Measurements from ENCODE around the gene EGLN1. TPM values are rescaled to one million over a fixed set of nuclear protein-coding genes. Genes with fewer than 3 reads are reported as not detected.
"Not testable (repeated sequence)": the region's sequence is repeated elsewhere in the genome, so short reads cannot be mapped to it uniquely, and the experiment has no call there.

EGLN1 gene
- total and polyA plus RNA-seq, 8 donors: 19.4 to 54.6 (median 40.5) TPM

- Histone ChIP-seq H3K27ac (no peak overlapping the region), H3K36me3 (no peaks in the 10 kb centered on the region), H3K9me3 (peaks cover 0 to 3% of the 10 kb centered on the region in 2 donors), H3K27me3 (peaks cover 0 to 20% of the 10 kb centered on the region in 2 donors), H3K4me3 (no peak overlapping the region), H3K4me1 (no peaks in the 10 kb centered on the region)
- DNase-seq (no peak), ATAC-seq (no peak)
- TF ChIP-seq CTCF (IDR thresholded peaks at IDR 0.05): no peak
- intact Hi-C loops (cut with DNase I): no loop called here
These were observed 21.3 kb upstream of the EGLN1 start for GRCh38 chr1:231443363-231443762.

DNA sequence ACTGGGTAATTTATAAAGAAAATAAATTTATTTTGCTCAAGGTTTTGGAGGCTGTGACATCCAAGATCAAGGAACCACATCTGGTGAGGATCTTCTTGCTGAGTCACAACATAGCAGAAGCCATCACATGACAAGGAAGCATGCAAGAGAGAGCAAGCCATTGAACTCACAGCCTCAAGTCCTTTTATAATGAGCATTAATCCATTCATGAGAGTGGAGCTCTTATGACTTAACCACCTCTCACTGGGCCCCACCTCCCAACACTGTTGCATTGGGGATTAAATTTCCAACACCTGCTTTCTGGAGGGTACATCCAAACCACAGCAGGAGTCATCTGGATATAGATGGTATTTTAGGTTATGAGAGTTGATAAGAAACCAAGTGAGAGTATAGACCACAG is 20.6 kb upstream of the EGLN1 start:
- TF ChIP-seq CTCF (IDR thresholded peaks at IDR 0.05): no peak
- Histone ChIP-seq H3K27ac (no peak overlapping the region), H3K36me3 (no peaks in the 10 kb centered on the region), H3K4me3 (no peak overlapping the region), H3K9me3 (peaks cover 0 to 3% of the 10 kb centered on the region in 2 donors), H3K4me1 (no peaks in the 10 kb centered on the region), H3K27me3 (peaks cover 0 to 20% of the 10 kb centered on the region in 2 donors)
- no peak for DNase-seq
- no peak for ATAC-seq
- intact Hi-C loops (cut with DNase I): no loop called here

DNA sequence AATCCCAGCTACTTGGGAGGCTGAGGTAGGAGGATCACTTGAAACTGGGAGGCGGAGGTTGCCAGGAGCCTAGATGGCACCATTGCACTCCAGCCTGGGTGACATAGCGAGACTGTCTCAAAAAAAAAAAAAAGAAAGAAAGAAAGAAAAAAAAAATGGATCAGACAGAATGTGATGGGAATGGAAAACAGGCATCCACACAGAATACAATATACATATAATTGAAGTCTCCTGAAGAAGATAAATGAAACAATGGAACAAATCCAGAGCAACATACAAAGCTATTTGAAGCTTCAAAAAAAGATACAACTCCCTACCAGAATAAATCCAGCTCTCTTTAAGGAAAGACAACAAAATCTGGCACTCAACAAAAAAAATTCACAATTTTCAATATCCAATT is 10.9 kb upstream of the EGLN1 start:
- H3K4me1 ChIP-seq: no peaks in the 10 kb centered on the region
- H3K27ac ChIP-seq: no peak overlapping the region
- H3K36me3 ChIP-seq: no peaks in the 10 kb centered on the region
- DNase-seq (no peak), ATAC-seq (no peak)
- H3K9me3 ChIP-seq: no peaks in the 10 kb centered on the region
- intact Hi-C loops (cut with DNase I): no loop called here
- no peak overlapping the region for H3K4me3 ChIP-seq
- TF ChIP-seq CTCF (IDR thresholded peaks at IDR 0.05): no peak
- peaks cover 0 to 5% of the 10 kb centered on the region in 2 donors for H3K27me3 ChIP-seq

DNA sequence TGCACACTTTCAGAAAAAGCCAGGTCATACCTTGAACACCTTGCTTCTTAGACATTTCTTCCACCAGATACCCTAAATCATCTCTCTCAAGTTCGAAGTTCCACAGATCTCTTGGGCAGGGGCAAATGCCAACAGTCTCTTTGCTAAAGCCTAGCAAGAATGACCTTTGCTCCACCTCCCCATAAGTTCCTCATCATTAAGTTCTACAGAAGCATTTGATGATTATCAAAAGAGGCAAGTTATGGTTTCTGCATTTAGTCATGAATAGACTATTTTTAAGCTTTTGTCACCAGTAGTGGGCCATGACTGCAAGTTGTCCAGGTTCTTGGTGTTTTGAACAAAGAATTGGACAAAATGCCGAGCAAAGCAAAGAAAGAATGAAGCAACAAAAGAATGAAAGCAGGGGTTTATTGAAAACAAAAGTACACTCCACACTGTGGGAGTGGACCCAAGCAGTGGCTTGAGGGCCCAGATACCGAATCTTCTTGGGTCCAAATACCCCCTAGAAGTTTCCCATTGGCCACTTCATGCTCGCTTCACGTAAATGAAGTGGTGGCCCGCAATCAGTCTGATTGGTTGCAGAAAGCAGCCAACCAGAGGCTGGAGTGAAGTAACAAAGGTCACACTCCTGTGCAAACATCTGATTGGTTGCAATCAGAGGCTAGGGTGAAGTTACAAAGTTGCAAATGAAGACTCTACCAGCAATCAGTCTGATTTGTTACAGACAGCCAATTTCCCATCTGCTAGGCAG is 9.8 kb upstream of the EGLN1 start:
- no peaks in the 10 kb centered on the region for H3K36me3 ChIP-seq
- H3K27ac ChIP-seq: no peak overlapping the region
- no peak for TF ChIP-seq CTCF (IDR thresholded peaks at IDR 0.05)
- H3K4me3 ChIP-seq: no peak overlapping the region
- intact Hi-C loops (cut with DNase I): no loop called here
- no peaks in the 10 kb centered on the region for H3K9me3 ChIP-seq
- no peaks in the 10 kb centered on the region for H3K4me1 ChIP-seq
- ATAC-seq (no peak), DNase-seq (no peak)
- peaks cover 0 to 5% of the 10 kb centered on the region in 2 donors for H3K27me3 ChIP-seq

DNA sequence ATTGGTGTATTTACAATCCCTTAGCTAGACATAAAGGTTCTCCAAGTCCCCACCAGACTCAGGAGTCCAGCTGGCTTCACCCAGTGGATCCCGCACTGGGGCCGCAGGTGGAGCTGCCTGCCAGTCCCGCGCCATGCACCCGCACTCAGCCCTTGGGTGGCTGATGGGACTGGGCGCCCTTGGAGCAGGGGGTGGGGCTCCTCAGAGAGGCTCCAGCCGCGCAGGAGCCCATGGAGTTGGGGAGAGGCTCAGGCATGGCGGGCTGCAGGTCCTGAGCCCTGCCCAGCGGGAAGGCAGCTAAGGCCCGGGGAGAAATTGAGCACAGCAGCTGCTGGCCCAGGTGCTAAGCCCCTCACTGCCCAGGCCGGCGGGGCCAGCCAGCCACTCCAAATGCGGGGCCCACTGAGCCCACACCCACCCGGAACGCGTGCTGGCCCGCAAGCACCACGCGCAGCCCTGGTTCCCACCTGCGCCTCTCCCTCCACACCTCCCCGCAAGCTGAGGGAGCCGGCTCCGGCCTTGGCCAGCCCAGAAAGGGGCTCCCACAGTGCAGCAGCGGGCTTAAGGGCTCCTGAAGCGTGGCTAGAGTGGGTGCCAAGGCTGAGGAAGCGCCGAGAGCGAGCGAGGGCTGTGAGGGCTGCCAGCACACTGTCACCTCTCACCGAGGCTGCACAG is 8.7 kb upstream of the EGLN1 start:
- H3K4me1 ChIP-seq; H3K27me3 ChIP-seq; H3K9me3 ChIP-seq; intact Hi-C loops (cut with DNase I); ATAC-seq; H3K4me3 ChIP-seq; H3K27ac ChIP-seq; H3K36me3 ChIP-seq: not testable (repeated sequence)
- peak in 1 of 4 donors; percentile 56 for DNase-seq
